Endothelial cell (in vitro differentiated cells): ENCODE measurements around the gene SAA4. TPM values are rescaled to one million over a fixed set of nuclear protein-coding genes. Genes with fewer than 3 reads are reported as not detected.
"Not testable (repeated sequence)": the region's sequence is repeated elsewhere in the genome, so short reads cannot be mapped to it uniquely, and the experiment has no call there.

Source experiments
- DNase-seq: peaks from one replicate; pipeline ENCODE4 v3.0.0; 2021; ENCODE audit warnings: low spot score
- H3K27ac Mint-ChIP-seq: one replicate; pipeline ENCODE4 v1.8.0; 2021; ENCODE audit warnings: mixed read lengths, inconsistent platforms; ENCODE audit not compliant: unreplicated experiment
- H3K27me3 Mint-ChIP-seq: one replicate; pipeline ENCODE4 v1.8.0; 2021; ENCODE audit warnings: mild to moderate bottlenecking, moderate library complexity, mixed read lengths, inconsistent platforms; ENCODE audit not compliant: unreplicated experiment
- H3K36me3 Mint-ChIP-seq: one replicate; pipeline ENCODE4 v1.8.0; 2021; ENCODE audit warnings: mild to moderate bottlenecking, low read depth, mixed read lengths, inconsistent platforms; ENCODE audit not compliant: unreplicated experiment
- H3K4me1 Mint-ChIP-seq: one replicate; pipeline ENCODE4 v1.8.0; 2021; ENCODE audit warnings: mild to moderate bottlenecking, mixed read lengths, inconsistent platforms; ENCODE audit not compliant: unreplicated experiment
- H3K4me3 Mint-ChIP-seq: one replicate; pipeline ENCODE4 v1.8.0; 2021; ENCODE audit warnings: mild to moderate bottlenecking, mixed read lengths, inconsistent platforms; ENCODE audit not compliant: unreplicated experiment
- H3K9me3 Mint-ChIP-seq: one replicate; pipeline ENCODE4 v1.8.0; 2021; ENCODE audit warnings: mixed read lengths, inconsistent platforms; ENCODE audit not compliant: unreplicated experiment
- total RNA-seq: library from RNA; stranded (reverse); fragmentation: NEBNext Ultra II Directional; extraction: Animal tissue kit (Norgen Biotek cat#: 25700); gene quantifications from one replicate; pipeline ENCODE4 v1.2.1, GENCODE V29; 2021; ENCODE audit not compliant: unreplicated experiment
- TF ChIP-seq, protein P1 (sequence below): fragments of 200-600 bp; sonication (generic); IDR thresholded peaks from one replicate; pipeline ENCODE4 v1.5.0; 2021; ENCODE audit warnings: antibody characterized with exemption; ENCODE audit not compliant: unreplicated experiment

The SAA4 gene
- total RNA-seq, 1 donor from 2014 or later = not detected

- no peak for DNase-seq
- Mint-ChIP-seq H3K4me3 (no peak overlapping the region), H3K36me3 (peaks cover 10% of the 10 kb centered on the region), H3K9me3 (no peaks in the 10 kb centered on the region), H3K27me3 (no peaks in the 10 kb centered on the region), H3K27ac (no peak overlapping the region), H3K4me1 (no peaks in the 10 kb centered on the region)
- TF ChIP-seq, protein P1, sequence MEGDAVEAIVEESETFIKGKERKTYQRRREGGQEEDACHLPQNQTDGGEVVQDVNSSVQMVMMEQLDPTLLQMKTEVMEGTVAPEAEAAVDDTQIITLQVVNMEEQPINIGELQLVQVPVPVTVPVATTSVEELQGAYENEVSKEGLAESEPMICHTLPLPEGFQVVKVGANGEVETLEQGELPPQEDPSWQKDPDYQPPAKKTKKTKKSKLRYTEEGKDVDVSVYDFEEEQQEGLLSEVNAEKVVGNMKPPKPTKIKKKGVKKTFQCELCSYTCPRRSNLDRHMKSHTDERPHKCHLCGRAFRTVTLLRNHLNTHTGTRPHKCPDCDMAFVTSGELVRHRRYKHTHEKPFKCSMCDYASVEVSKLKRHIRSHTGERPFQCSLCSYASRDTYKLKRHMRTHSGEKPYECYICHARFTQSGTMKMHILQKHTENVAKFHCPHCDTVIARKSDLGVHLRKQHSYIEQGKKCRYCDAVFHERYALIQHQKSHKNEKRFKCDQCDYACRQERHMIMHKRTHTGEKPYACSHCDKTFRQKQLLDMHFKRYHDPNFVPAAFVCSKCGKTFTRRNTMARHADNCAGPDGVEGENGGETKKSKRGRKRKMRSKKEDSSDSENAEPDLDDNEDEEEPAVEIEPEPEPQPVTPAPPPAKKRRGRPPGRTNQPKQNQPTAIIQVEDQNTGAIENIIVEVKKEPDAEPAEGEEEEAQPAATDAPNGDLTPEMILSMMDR = no peak
These were observed 41.1 kb upstream of the SAA4 start for GRCh38 chr11:18277565-18278271.

DNA sequence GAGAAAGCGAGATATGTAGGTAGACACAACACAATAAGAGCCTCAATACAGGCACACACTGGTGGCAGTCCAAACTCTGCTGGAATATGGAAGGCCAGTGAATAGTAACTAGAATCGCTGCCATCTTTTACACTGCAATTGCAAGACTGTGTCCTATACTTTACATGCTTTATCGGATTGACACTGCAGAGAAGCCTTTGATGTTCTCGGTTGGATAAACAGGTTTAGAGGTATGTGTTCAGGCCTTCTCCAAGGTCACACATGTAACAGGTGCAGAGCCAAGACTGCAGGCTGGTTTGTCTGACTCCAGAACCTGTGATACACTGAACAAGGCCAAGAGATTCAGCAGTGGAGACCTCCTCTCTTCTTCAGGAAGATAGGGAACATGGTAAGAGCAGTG lies 34.6 kb upstream of the SAA4 start:
- Mint-ChIP-seq H3K27me3 (no peaks in the 10 kb centered on the region), H3K9me3 (no peaks in the 10 kb centered on the region)
- TF ChIP-seq, protein P1 = no peak

GRCh38 chr11:18270102-18270501 lies 33.5 kb upstream of the SAA4 start:
- DNase-seq = no peak
- Mint-ChIP-seq H3K36me3 (peaks cover 8% of the 10 kb centered on the region), H3K27ac (no peak overlapping the region), H3K27me3 (no peaks in the 10 kb centered on the region), H3K9me3 (no peaks in the 10 kb centered on the region), H3K4me3 (no peak overlapping the region), H3K4me1 (no peaks in the 10 kb centered on the region)
- TF ChIP-seq, protein P1 = no peak

More for the DNA sequence above, 34.6 kb upstream of the SAA4 start:
- H3K4me3 Mint-ChIP-seq = no peak overlapping the region
- no peaks in the 10 kb centered on the region for H3K4me1 Mint-ChIP-seq
- no peak overlapping the region for H3K27ac Mint-ChIP-seq
- DNase-seq = no peak
- H3K36me3 Mint-ChIP-seq = peaks cover 11% of the 10 kb centered on the region

DNA sequence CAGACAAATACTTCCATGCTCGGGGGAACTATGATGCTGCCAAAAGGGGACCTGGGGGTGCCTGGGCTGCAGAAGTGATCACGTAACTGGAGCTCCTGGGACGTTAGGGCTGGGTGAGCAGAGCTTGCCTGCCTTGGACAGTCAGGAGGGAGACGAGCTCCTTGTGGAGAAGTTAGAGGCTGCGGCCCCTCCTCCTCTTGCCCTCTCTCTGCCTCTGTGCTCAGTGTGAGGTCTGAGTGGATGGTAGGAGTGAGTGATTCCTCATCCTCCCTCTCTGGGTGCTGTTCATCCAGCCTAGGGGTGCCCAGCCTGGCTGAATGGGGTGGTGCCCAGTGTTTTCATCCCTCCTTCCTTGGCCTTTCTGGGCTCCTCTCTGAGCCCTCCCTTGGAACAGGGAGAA lies 32.6 kb upstream of the SAA4 start:
- H3K27me3 Mint-ChIP-seq, H3K36me3 Mint-ChIP-seq, DNase-seq: not testable (repeated sequence)

DNA sequence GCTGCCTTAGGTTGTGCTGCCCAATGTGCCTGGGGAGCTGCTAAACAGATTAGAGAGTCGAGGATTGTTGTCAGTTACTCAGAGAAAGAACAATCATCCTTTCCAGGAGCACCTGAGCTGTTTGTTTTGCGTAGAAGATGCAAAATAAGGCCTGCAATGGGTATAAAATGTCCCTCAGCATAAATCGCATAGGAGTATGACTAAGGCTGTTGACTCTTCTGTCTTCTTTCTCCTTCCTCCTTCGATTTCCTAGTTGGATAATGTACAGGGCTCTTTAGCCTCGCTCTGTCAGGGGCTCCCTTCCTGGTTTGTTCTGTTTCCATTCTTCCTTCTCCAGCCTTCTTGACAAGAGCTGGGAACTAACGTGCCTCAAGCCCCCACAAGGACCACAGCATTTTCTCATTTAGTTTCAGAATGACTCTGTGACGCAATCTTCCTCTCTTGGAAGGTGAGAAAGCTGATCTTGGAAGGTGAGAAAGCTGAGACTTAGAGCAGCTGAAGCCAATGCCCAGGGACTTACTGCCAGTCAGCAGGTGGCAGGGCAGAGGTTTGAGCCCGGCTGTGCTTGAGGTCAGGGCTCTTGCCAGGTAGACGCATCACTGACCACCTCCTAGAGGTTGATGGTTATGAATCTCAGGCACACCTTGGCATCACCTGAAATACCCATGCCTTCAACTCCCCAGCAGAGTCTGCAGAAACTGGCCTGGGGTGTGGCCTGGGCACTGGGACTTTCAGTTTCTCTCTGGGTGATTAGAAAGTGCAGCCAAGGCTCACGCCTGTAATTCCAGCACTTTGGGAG lies 30.9 kb upstream of the SAA4 start:
- not testable (repeated sequence) for H3K36me3 Mint-ChIP-seq, H3K4me3 Mint-ChIP-seq, H3K9me3 Mint-ChIP-seq, H3K27me3 Mint-ChIP-seq, DNase-seq, H3K4me1 Mint-ChIP-seq, H3K27ac Mint-ChIP-seq

More for the DNA sequence above, 32.6 kb upstream of the SAA4 start:
- not testable (repeated sequence) for H3K4me1 Mint-ChIP-seq, H3K27ac Mint-ChIP-seq, H3K4me3 Mint-ChIP-seq, H3K9me3 Mint-ChIP-seq

GRCh38 chr11:18265949-18266348 lies 29.3 kb upstream of the SAA4 start, which contains the start of gene SAA1:
Gene SAA1 (plus strand): TSS chr11:18266264. CDS start chr11:18266888, 624 bp downstream.
- Mint-ChIP-seq H3K9me3 (no peaks in the 10 kb centered on the region), H3K36me3 (peaks cover 3% of the 10 kb centered on the region), H3K4me1 (no peaks in the 10 kb centered on the region), H3K4me3 (no peak within 1 kb of the TSS), H3K27ac (no peak within 1 kb of the TSS), H3K27me3 (no peaks in the 10 kb centered on the region)
- no peak for DNase-seq
- TF ChIP-seq, protein P1 = no peak
